HCT116 (cell line): Measurements from ENCODE around the gene UBE2E3.

Experiments
- MAX ChIP-seq: IDR thresholded peaks from 2 replicates; pipeline ENCODE4 v1.6.1; 2012
- POLR2A ChIP-seq: IDR thresholded peaks from 2 replicates; pipeline ENCODE4 v1.7.0; 2011; ENCODE audit warnings: borderline replicate concordance; ENCODE audit not compliant: insufficient read depth, insufficient read length; ENCODE audit errors: extremely low read depth

GRCh38 chr2:180990337-180990736, 9.9 kb downstream of the UBE2E3 start:
- TF ChIP-seq MAX (no peak), POLR2A (no peak)
